Measurements from ENCODE around the gene SLFN12L. TPM values are rescaled to one million over a fixed set of nuclear protein-coding genes. Genes with fewer than 3 reads are reported as not detected.
A peak's percentile ranks its signal among the peaks of the same experiment; 100 is the strongest.

Gene SLFN12L
- total and polyA plus RNA-seq, 9 of the 15 experiments (the other 6 are each of a cell fraction or from before 2014, with no cell fraction given): 0.04 to 0.31 (median 0.08) TPM; not detected in 3

DNA sequence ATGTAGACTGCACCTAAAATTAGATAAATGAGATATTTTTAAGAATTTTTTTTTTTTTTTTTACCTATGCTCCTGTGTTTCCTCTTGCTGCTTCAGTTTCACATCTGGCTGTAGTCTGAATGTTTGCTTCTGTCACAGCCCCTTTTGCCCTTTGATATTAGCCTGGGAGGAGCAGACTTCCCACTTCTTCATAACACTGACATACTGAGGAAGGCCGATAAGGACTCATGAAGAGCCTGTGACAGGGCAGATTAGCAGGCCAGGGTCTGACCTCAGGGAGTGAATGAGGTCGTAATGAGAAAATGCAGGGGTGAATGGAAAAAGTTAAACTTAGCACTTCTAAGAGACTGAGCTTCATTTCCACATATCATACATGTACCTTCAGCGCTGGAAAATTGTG lies 23.2 kb upstream of the SLFN12L start, which contains the start of gene SLFN14 (continued):
- TF ChIP-seq, protein P1, sequence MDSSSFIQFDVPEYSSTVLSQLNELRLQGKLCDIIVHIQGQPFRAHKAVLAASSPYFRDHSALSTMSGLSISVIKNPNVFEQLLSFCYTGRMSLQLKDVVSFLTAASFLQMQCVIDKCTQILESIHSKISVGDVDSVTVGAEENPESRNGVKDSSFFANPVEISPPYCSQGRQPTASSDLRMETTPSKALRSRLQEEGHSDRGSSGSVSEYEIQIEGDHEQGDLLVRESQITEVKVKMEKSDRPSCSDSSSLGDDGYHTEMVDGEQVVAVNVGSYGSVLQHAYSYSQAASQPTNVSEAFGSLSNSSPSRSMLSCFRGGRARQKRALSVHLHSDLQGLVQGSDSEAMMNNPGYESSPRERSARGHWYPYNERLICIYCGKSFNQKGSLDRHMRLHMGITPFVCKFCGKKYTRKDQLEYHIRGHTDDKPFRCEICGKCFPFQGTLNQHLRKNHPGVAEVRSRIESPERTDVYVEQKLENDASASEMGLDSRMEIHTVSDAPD (CRISPR knock-in tag; IDR thresholded peaks at IDR 0.05): no peak
- TF ChIP-seq ZNF518B (CRISPR knock-in tag; IDR thresholded peaks at IDR 0.05): no peak
- no peak for TF ChIP-seq SREBF2 (CRISPR knock-in tag; IDR thresholded peaks at IDR 0.05)
- TF ChIP-seq ZNF668 (CRISPR knock-in tag; IDR thresholded peaks at IDR 0.05): no peak
- TF ChIP-seq ZNF408 (CRISPR knock-in tag; IDR thresholded peaks at IDR 0.05; ENCODE audit: low read depth): no peak
- TF ChIP-seq ZNF282 (CRISPR knock-in tag; IDR thresholded peaks at IDR 0.05): no peak
- no peak for TF ChIP-seq HNRNPH1 (optimal IDR thresholded peaks at IDR 0.05; ENCODE audit: low read depth, low read length)
- TF ChIP-seq ILK (tag; IDR thresholded peaks at IDR 0.05; ENCODE audit: borderline replicate concordance, low read depth): no peak
- peak; percentile 99 for TF ChIP-seq MTA2 (IDR thresholded peaks at IDR 0.05; ENCODE audit: low read depth)
- no peak for TF ChIP-seq ZNF785 (CRISPR knock-in tag; IDR thresholded peaks at IDR 0.05)
- no peak for TF ChIP-seq NFYB (IDR thresholded peaks at IDR 0.05; ENCODE audit: extremely low read depth, insufficient read length)
- no peak for TF ChIP-seq HDAC8 (tag; IDR thresholded peaks at IDR 0.05)
- TF ChIP-seq, protein P2, sequence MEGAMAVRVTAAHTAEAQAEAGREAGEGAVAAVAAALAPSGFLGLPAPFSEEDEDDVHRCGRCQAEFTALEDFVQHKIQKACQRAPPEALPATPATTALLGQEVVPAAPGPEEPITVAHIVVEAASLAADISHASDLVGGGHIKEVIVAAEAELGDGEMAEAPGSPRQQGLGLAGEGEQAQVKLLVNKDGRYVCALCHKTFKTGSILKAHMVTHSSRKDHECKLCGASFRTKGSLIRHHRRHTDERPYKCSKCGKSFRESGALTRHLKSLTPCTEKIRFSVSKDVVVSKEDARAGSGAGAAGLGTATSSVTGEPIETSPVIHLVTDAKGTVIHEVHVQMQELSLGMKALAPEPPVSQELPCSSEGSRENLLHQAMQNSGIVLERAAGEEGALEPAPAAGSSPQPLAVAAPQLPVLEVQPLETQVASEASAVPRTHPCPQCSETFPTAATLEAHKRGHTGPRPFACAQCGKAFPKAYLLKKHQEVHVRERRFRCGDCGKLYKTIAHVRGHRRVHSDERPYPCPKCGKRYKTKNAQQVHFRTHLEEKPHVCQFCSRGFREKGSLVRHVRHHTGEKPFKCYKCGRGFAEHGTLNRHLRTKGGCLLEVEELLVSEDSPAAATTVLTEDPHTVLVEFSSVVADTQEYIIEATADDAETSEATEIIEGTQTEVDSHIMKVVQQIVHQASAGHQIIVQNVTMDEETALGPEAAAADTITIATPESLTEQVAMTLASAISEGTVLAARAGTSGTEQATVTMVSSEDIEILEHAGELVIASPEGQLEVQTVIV (CRISPR knock-in tag; IDR thresholded peaks at IDR 0.05; ENCODE audit: borderline replicate concordance): no peak
- TF ChIP-seq PATZ1 (CRISPR knock-in tag; IDR thresholded peaks at IDR 0.05; ENCODE audit: borderline replicate concordance): no peak
- no peak for TF ChIP-seq HMG20B (CRISPR knock-in tag; IDR thresholded peaks at IDR 0.05)
- TF ChIP-seq KHSRP (IDR thresholded peaks at IDR 0.05): peak; percentile 84
- no peak for TF ChIP-seq STAG1 (CRISPR knock-in tag; IDR thresholded peaks at IDR 0.05; ENCODE audit: borderline replicate concordance)
- TF ChIP-seq ATF7 (IDR thresholded peaks at IDR 0.05): peak; percentile 94
- no peak for TF ChIP-seq SNIP1 (IDR thresholded peaks at IDR 0.05; ENCODE audit: low read depth)
- TF ChIP-seq TEAD4 (IDR thresholded peaks at IDR 0.05; ENCODE audit: low read length): peak; percentile 100
- no peak for TF ChIP-seq TEAD4 (CRISPR knock-in tag; IDR thresholded peaks at IDR 0.05; ENCODE audit: borderline replicate concordance)
- TF ChIP-seq PYGO2 (tag; IDR thresholded peaks at IDR 0.05): peak; percentile 73

Data from K562 (cell line).